Transverse colon (tissue), 4 donors: ENCODE data around the gene SLC25A19. TPM values are rescaled to one million over a fixed set of nuclear protein-coding genes. Genes with fewer than 3 reads are reported as not detected.

Experiments used
- DNase-seq: peaks from one replicate; pipeline ENCODE4 v3.0.0-alpha.2; 2019
- H3K27ac ChIP-seq, 4 donors: fragments of 200-600 bp; sonication (generic); 2 replicates each; pipeline ENCODE4 v1.5.1; 2016 to 2018; ENCODE audit warnings: inconsistent platforms in 4 of 4
- H3K27me3 ChIP-seq: fragments of 200-600 bp; sonication (generic); 2 replicates; pipeline ENCODE4 v1.5.1; 2017; ENCODE audit warnings: inconsistent platforms
- H3K36me3 ChIP-seq, 4 donors: fragments of 200-600 bp; sonication (generic); 2 replicates each; pipeline ENCODE4 v1.5.1; 2017 to 2019; ENCODE audit warnings: inconsistent platforms in 4 of 4
- H3K4me1 ChIP-seq, 4 donors: fragments of 200-600 bp; sonication (generic); 2 replicates each; pipeline ENCODE4 v1.5.1; 2017 to 2020; ENCODE audit warnings: inconsistent platforms in 4 of 4
- H3K4me3 ChIP-seq, 4 donors: fragments of 200-600 bp; sonication (generic); 1 replicate in 1 of 4; 2 replicates in 3 of 4; pipeline versions ENCODE4 v1.5.1 to v1.6.1; 2017 to 2019; ENCODE audit warnings: inconsistent platforms in 4 of 4
- H3K9me3 ChIP-seq, 2 donors: fragments of 200-600 bp; sonication (generic); 2 replicates each; pipeline ENCODE4 v1.5.1; 2017 to 2019; ENCODE audit warnings: inconsistent platforms in 2 of 2
- EP300 ChIP-seq: sonication (generic); formaldehyde crosslinking; IDR thresholded peaks from one replicate; pipeline ENCODE4 v1.6.1; 2017; ENCODE audit warnings: antibody characterized with exemption, low read depth
- POLR2A ChIP-seq: fragments of 450-650 bp; IDR thresholded peaks from one replicate; pipeline ENCODE4 v1.6.1; 2016; ENCODE audit warnings: antibody characterized with exemption, mild to moderate bottlenecking, moderate library complexity
- POLR2AphosphoS5 ChIP-seq, 3 donors: sonication (generic); formaldehyde crosslinking; IDR thresholded peaks; one replicate each; pipeline ENCODE4 v1.6.1; 2016; ENCODE audit warnings: antibody characterized with exemption in 3 of 3
- WGBS, 2 donors: methylation state at CpG; one replicate each; pipeline ENCODE4 v1.1.5; 2018; ENCODE audit warnings: low coverage in 1 of 2; 5-methylcytosine and 5-hydroxymethylcytosine counted together
- in situ Hi-C, 4 donors: fragments of 200-750 bp; cut with MboI; loops; one replicate each; pipeline versions ENCODE4 v1.15.0 to v1.15.1; 2017; ENCODE audit warnings: low sequenced_read_pairs in 3 of 4, low pct_ligation_motif_present in 1 of 4, low pct_unique_long_range_greater_than_20kb in 1 of 4
- intact Hi-C: fragments of 100-400 bp; cut with DNase I; formaldehyde crosslinking; loops from one replicate; pipeline ENCODE4 v1.15.1; 2023; ENCODE audit warnings: low total_unique reads
- total RNA-seq, 4 donors: library from RNA; depleted of rRNA; stranded (reverse); fragments of >200 nt; gene quantifications; one replicate each; pipeline ENCODE4 v1.1.0, GENCODE V29; 2016
- TF ChIP-seq, protein P1 (sequence below), 5 experiments: fragments of 200-600 bp in 3 of 5; fragments of 450-650 bp in 2 of 5; sonication (generic) in 3 of 5; IDR thresholded peaks; 1 replicate in 2 of 5; 2 replicates in 3 of 5; pipeline ENCODE4 v1.5.1; 2016 to 2017; ENCODE audit warnings: antibody characterized with exemption in 5 of 5, inconsistent platforms in 3 of 5, mild to moderate bottlenecking in 2 of 5, moderate library complexity in 1 of 5

SLC25A19 gene
- total RNA-seq, 4 donors from 2014 or later = 12.6 to 49.6 (median 20.7) TPM

DNA sequence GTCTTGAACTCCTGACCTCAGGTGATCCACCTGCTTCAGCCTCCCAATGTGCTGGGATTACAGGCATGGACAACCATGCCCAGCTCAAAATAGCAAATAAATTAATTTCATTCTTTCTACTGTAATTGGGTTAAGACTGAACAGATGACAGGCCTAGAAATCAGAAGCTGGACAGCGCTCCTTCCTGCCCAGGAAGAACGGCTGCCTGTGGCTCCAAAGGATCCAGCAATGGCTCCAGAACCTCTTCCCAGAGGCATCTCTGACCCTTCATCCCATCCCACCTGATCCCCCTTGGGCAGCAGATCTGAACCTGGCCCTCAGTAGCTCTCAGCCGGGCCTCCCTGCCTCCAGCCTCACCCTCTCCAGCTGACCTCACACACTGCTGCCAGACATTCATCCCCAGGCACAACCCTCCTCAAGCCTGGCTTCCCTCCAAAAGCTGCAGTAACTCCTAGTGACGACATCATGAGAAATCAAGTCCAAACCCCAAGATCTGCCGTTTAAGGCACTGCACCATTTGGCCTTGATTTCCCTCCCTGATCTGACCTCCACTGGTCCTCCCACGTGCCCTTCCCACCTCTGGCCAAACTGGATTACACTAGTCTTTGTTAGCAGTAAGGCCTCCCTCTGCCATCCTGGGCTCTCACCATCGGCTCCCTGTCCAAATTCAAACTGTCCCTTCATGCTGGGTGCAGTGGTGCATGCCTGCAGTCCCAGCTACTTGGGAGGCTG, 15.1 kb downstream of the SLC25A19 start:
- DNase-seq = no peak
- Histone ChIP-seq H3K4me3 (no peak overlapping the region), H3K4me1 (peaks cover 12 to 23% (median 16%) of the 10 kb centered on the region in 4 donors), H3K9me3 (no peaks in the 10 kb centered on the region), H3K27ac (no peak overlapping the region), H3K36me3 (no peaks in the 10 kb centered on the region), H3K27me3 (no peaks in the 10 kb centered on the region)
- no peak for TF ChIP-seq POLR2A
- TF ChIP-seq, protein P1, sequence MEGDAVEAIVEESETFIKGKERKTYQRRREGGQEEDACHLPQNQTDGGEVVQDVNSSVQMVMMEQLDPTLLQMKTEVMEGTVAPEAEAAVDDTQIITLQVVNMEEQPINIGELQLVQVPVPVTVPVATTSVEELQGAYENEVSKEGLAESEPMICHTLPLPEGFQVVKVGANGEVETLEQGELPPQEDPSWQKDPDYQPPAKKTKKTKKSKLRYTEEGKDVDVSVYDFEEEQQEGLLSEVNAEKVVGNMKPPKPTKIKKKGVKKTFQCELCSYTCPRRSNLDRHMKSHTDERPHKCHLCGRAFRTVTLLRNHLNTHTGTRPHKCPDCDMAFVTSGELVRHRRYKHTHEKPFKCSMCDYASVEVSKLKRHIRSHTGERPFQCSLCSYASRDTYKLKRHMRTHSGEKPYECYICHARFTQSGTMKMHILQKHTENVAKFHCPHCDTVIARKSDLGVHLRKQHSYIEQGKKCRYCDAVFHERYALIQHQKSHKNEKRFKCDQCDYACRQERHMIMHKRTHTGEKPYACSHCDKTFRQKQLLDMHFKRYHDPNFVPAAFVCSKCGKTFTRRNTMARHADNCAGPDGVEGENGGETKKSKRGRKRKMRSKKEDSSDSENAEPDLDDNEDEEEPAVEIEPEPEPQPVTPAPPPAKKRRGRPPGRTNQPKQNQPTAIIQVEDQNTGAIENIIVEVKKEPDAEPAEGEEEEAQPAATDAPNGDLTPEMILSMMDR (IDR thresholded peaks at IDR 0.05) = no peak
- TF ChIP-seq POLR2AphosphoS5 (IDR thresholded peaks at IDR 0.05) = no peak
- TF ChIP-seq EP300 = no peak
- intact Hi-C loops (loop anchor here (5.0 kb wide), 1 partner anchor 133 kb away; the partner anchor contains the start of gene GRB2), in situ Hi-C loops (no loop called here)
- 68 to 77% methylated on average over 3 to 7 of the region's 7 CpGs for WGBS, 2 donors

DNA sequence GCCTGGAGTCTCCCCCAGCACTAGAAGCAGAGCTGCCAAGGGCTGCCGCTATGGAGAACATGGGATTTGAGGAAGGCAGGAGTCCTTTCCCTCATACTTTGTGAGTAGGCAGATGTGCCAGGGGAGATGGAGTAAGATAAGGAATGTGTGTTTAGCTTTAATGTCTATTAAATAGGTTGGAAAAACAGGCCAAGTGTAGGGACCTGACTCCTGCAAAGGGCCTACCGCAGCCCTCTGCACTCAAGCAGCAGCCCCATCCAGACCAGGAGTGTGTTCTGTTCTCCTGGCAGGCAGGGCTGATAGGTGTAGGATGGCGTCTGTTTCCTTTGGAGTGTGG, 16.4 kb downstream of the SLC25A19 start:
- peak overlapping the region in 1 of 4 donors; percentile 94 for H3K27ac ChIP-seq
- no peak overlapping the region for H3K4me3 ChIP-seq
- no peaks in the 10 kb centered on the region for H3K9me3 ChIP-seq
- in situ Hi-C loops = no loop called here
- peaks cover 12 to 25% (median 18%) of the 10 kb centered on the region in 4 donors for H3K4me1 ChIP-seq
- H3K36me3 ChIP-seq = no peaks in the 10 kb centered on the region
- WGBS, 2 donors = 75% methylated on average over 3 of the region's 3 CpGs; no CpG with 5 or more reads in 1 of the 2 donors
- TF ChIP-seq EP300 (no peak), POLR2AphosphoS5 (IDR thresholded peaks at IDR 0.05) (no peak), POLR2A (no peak)
- TF ChIP-seq, protein P1 (IDR thresholded peaks at IDR 0.05) = no peak
- no peaks in the 10 kb centered on the region for H3K27me3 ChIP-seq
- no peak for DNase-seq
- intact Hi-C loops = loop anchor here (5.0 kb wide), 1 partner anchor 134 kb away; the partner anchor contains the start of gene GRB2

DNA sequence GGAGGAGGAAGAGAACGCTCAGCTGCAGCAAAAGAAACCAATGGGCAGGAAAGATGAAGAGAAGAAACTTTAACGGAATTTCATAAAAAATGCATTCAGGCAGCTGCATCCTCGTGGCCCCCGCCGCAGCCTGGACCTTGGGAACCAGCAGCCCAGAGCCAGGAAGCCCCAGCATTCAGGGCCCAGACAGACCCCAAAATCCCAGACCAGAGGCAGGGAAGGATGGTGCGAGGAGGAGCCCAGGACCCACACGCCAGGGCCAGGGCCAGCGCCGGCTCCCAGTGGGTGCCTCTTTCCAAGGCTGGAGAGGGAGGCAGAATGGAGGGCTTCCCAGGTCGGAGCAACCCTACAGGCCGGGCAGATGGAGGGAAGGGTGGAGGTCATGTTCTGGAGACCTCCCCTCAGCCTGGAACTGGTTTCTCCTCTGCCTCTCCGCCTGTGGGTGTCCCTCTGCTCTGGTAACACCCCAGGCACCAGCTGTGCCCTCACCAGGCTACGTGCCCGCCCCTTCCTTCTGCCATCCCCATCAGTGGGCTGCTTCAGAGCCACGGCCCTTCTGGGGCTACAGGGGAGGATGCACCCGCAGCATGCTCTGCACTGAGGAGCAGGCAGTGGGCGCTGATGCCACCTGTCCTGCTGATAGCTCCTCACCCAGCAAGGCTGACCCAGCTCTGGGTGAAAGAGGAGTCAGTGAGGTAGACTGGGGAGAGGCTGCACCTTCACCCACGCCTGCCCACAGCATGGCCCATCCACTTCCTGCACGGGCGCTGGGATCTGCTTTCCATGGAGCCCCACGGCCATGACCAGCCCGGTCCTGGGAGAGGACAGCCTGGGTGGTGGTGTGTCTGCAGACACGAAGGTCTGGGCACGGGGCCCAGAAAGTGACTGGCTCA, 17.0 kb downstream of the SLC25A19 start:
- 44% methylated on average over 24 of the region's 24 CpGs; no CpG with 5 or more reads in 1 of the 2 donors for WGBS, 2 donors
- Histone ChIP-seq H3K27me3 (no peaks in the 10 kb centered on the region), H3K9me3 (no peaks in the 10 kb centered on the region), H3K4me1 (peaks cover 12 to 31% (median 21%) of the 10 kb centered on the region in 4 donors), H3K36me3 (no peaks in the 10 kb centered on the region), H3K27ac (peak overlapping the region; percentile 94 to 100 (median 96)), H3K4me3 (peak overlapping the region; percentile 84 to 99 (median 86))
- TF ChIP-seq EP300 (no peak), POLR2AphosphoS5 (IDR thresholded peaks at IDR 0.05) (no peak)
- in situ Hi-C loops = no loop called here
- no peak for DNase-seq
- intact Hi-C loops = loop anchor here (5.0 kb wide), 1 partner anchor 135 kb away; the partner anchor contains the start of gene GRB2

DNA sequence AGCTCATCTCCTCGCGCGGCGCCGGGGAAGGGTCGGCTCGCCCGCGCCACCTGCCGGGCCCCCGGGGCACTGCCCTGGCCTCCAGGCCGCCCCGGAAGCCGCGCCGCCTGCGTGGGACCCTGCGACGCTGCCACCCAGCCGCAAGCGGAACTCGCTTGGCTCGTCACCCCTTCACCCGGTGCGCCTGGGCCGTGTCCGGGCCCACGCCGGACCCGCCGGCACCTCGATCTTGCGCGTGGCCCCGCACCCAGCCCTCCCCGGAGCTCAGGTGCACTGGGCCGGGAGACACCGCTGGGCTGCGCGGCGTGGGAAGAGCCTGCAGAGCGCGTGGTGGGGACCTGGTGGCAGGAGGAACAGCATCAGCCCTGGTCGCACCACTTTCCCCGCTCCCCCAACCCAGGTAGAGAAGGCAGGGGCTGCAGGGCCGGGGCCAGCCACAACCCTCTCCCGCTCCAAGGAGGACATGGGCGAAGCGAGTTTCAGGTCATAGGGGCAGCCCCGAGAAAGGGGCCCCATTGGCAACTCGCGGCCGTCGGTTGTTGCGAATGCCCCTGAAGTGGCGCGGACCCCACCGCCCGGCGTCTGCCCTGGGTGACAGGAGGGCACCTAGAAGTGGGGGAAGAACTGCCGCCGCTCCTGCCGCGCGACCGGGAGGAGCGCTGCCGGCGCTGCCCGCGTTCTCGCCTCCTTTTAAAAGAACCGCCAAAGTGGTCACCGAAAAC, 17.8 kb downstream of the SLC25A19 start:
- Histone ChIP-seq H3K4me1 (peaks cover 12 to 31% (median 21%) of the 10 kb centered on the region in 4 donors), H3K9me3 (no peaks in the 10 kb centered on the region), H3K4me3 (peak overlapping the region; percentile 84 to 99 (median 86)), H3K27me3 (no peaks in the 10 kb centered on the region), H3K27ac (peak overlapping the region; percentile 94 to 100 (median 96)), H3K36me3 (peaks cover 0 to 2% (median 0%) of the 10 kb centered on the region in 4 donors)
- in situ Hi-C loops (no loop called here), intact Hi-C loops (loop anchor here (5.0 kb wide), 1 partner anchor 136 kb away; the partner anchor contains the start of gene GRB2)
- WGBS, 2 donors = 1% methylated on average over 57 of the region's 74 CpGs; no CpG with 5 or more reads in 1 of the 2 donors
- peak; percentile 87 for DNase-seq
- TF ChIP-seq EP300 (no peak), POLR2AphosphoS5 (IDR thresholded peaks at IDR 0.05) (peak in 1 of 3 donors; percentile 46), POLR2A (peak; percentile 38)
- TF ChIP-seq, protein P1 (IDR thresholded peaks at IDR 0.05) = peak; percentile 26 to 81 (median 66)
